Measurements from ENCODE around the gene BICDL2.

The BICDL2 gene

DNA sequence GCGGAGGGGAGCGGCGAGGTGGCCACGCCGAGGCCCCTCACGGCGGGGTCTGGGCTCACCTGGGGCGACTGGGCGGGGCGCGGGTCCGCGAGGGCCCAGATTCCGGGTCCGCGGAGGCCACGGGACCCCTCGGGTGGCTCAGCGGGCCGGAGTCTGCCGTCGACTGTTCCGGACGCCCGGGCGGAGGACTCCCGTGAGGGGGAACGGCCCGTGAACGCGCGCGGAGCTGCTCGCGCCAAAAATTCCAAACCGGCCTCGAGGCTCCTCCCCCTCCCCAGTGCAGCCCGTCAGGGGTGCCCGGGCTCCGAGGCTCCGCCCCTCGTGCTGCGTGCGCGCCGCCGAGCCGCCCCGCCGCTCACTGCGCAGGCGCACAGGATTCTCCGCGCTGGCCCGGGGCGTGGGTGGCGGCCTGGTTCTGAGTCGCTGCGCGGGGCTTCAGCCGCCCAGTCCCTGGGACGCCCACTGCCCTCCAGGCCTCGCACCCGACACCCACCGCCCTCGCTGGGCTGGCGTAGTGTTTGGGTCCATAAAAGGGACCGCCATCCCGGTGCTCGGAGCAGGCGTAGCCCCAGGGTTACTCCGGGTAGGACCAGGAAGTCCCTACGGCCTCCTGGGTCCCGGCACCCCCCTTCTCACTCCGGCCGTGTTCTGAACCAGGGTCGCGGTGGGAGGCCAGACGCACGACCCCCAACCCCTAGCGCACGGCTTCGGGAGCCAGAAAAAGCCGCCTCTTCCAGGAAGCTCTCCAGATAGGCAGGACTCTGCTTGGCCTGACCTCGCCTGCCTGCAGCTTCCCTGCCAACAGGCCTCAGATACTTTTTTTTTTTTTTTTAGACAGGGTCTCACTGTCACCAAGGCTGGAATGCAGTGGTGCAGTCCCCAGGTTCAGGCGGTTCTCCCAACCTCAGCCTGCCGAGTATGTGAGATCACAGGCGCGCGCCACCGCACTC is 56.2 kb downstream of the BICDL2 start, which contains the start of gene PKMYT1:
PKMYT1 (minus strand) TSS at position 220 of the 950 bp plus-strand sequence. CDS start 789 bp downstream, outside the sequence.
- DNase-seq = peak; percentile 59

DNA sequence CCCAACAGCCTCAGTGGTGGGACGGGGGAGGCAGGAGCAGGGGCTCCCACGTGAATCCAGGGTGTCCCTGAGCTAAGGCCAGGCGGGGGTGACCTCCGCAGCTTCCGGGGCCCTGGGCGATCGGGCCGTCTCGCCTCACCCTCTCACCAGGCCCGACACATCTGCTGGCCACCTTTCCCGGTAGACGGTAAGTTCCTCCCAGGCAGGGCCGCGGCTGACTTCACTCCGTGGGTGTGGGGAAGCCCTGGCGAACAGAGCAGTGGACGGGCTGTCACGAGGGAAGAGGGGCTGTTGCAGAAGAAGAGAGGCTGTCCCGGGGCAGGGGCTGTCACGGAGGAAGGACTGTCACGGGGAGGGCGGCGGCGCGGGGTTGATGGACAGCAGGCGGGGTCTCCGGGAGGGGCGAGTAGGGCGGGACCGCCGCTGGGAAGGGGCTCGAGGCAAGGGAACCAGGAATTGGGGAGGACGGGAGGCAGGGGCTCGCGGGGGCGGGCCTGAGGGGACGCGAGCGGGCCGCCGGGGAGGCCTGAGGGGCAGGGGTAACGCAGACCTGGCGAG is 57.0 kb downstream of the BICDL2 start:
- DNase-seq = no peak
